ENCODE data around the gene SPACA7.

SPACA7 gene

GRCh38 chr13:112356190-112356589, 20.0 kb upstream of the SPACA7 start:
- no peak overlapping the region for H3K27ac Mint-ChIP-seq
- H3K27me3 Mint-ChIP-seq (ENCODE audit: low read depth): peaks cover 52% of the 10 kb centered on the region
- no peak overlapping the region for H3K4me3 Mint-ChIP-seq
- H3K36me3 Mint-ChIP-seq (ENCODE audit: low read depth): no peaks in the 10 kb centered on the region
- no peaks in the 10 kb centered on the region for H3K4me1 Mint-ChIP-seq
- no peaks in the 10 kb centered on the region for H3K9me3 Mint-ChIP-seq
- TF ChIP-seq CTCF (IDR thresholded peaks at IDR 0.05; ENCODE audit: unreplicated experiment in 3 of 3): no peak

GRCh38 chr13:112358156-112358555, 18.0 kb upstream of the SPACA7 start:
- Mint-ChIP-seq H3K36me3 (ENCODE audit: low read depth) (no peaks in the 10 kb centered on the region), H3K4me1 (no peaks in the 10 kb centered on the region), H3K4me3 (no peak overlapping the region), H3K27ac (no peak overlapping the region), H3K9me3 (peaks cover 9% of the 10 kb centered on the region), H3K27me3 (ENCODE audit: low read depth) (peaks cover 40% of the 10 kb centered on the region)
- no peak for TF ChIP-seq CTCF (IDR thresholded peaks at IDR 0.05; ENCODE audit: unreplicated experiment in 3 of 3)

- Mint-ChIP-seq H3K4me1 (no peaks in the 10 kb centered on the region), H3K4me3 (no peak overlapping the region), H3K27ac (peak overlapping the region in 1 of 3 experiments; percentile 11), H3K36me3 (ENCODE audit: low read depth) (no peaks in the 10 kb centered on the region), H3K9me3 (peaks cover 12% of the 10 kb centered on the region), H3K27me3 (ENCODE audit: low read depth) (peaks cover 40% of the 10 kb centered on the region)
- TF ChIP-seq CTCF (IDR thresholded peaks at IDR 0.05; ENCODE audit: unreplicated experiment in 3 of 3): no peak
Measured at GRCh38 chr13:112362021-112362420, 14.1 kb upstream of the SPACA7 start.

- H3K27me3 Mint-ChIP-seq (ENCODE audit: low read depth): peaks cover 42% of the 10 kb centered on the region
- no peaks in the 10 kb centered on the region for H3K36me3 Mint-ChIP-seq (ENCODE audit: low read depth)
Measured at GRCh38 chr13:112363867-112364528, 12.2 kb upstream of the SPACA7 start.

GRCh38 chr13:112366907-112367646, 9.1 kb upstream of the SPACA7 start:
- H3K27ac Mint-ChIP-seq: no peak overlapping the region
- TF ChIP-seq CTCF (IDR thresholded peaks at IDR 0.05; ENCODE audit: unreplicated experiment in 3 of 3): no peak
- H3K4me3 Mint-ChIP-seq: no peak overlapping the region
- H3K27me3 Mint-ChIP-seq (ENCODE audit: low read depth): peaks cover 51% of the 10 kb centered on the region
- no peaks in the 10 kb centered on the region for H3K4me1 Mint-ChIP-seq
- H3K9me3 Mint-ChIP-seq: peaks cover 17% of the 10 kb centered on the region
- H3K36me3 Mint-ChIP-seq (ENCODE audit: low read depth): no peaks in the 10 kb centered on the region

More at GRCh38 chr13:112363867-112364528, 12.2 kb upstream of the SPACA7 start:
- Mint-ChIP-seq H3K4me3 (no peak overlapping the region), H3K4me1 (no peaks in the 10 kb centered on the region), H3K27ac (no peak overlapping the region), H3K9me3 (peaks cover 21% of the 10 kb centered on the region)
- TF ChIP-seq CTCF (IDR thresholded peaks at IDR 0.05; ENCODE audit: unreplicated experiment in 3 of 3): no peak

All from nephron (organoid).